ENCODE results near the gene EIF4H. TPM values are rescaled to one million over a fixed set of nuclear protein-coding genes. Genes with fewer than 3 reads are reported as not detected.

The EIF4H gene
- polyA plus RNA-seq, 2 of the 4 experiments (the other 2 are of a cell fraction), result 361 to 364 TPM

DNA sequence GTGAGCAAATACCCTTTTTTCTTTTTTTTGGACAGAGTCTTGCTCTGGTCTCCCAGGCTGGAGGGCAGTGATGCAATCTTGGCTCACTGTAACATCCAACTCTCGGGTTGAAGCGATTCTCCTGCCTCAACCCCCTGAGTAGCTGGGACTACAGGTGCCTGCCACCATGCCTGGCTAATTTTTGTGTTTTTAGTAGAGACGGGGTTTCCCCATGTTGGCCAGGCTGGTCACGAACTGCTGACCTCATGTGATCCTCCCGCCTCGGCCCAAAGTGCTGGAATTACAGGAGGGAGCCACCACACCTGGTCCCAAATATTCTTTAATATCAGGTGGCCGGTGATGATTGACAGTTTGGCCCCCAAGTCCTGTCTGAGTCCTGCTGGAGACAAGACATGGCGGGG lies 42.2 kb downstream of the EIF4H start:
- ChIA-PET CTCF (interaction anchor here (0.6 to 28.4 kb wide), 3 partner anchors 11 to 180 kb away, joined by 3 to 684 read pairs (median 92); partner anchors contain the start of gene EIF4H), POLR2A (no interaction called here)
- FAIRE-seq (no peak), ATAC-seq (no peak), DNase-seq (ENCODE audit: low read depth in 1 of 2, low spot score in 1 of 2) (no peak)
- TF ChIP-seq HDAC2 (IDR thresholded peaks at IDR 0.05), result no peak
- Histone ChIP-seq H3K4me2 (no peak overlapping the region), H3K9me3 (no peaks in the 10 kb centered on the region), H3K4me1 (peaks cover 15% of the 10 kb centered on the region), H3K4me3 (no peak overlapping the region), H3K27ac (no peak overlapping the region)
- 74% methylated on average over 7 of the region's 8 CpGs for WGBS (ENCODE audit: missing lambda C conversion rate)

DNA sequence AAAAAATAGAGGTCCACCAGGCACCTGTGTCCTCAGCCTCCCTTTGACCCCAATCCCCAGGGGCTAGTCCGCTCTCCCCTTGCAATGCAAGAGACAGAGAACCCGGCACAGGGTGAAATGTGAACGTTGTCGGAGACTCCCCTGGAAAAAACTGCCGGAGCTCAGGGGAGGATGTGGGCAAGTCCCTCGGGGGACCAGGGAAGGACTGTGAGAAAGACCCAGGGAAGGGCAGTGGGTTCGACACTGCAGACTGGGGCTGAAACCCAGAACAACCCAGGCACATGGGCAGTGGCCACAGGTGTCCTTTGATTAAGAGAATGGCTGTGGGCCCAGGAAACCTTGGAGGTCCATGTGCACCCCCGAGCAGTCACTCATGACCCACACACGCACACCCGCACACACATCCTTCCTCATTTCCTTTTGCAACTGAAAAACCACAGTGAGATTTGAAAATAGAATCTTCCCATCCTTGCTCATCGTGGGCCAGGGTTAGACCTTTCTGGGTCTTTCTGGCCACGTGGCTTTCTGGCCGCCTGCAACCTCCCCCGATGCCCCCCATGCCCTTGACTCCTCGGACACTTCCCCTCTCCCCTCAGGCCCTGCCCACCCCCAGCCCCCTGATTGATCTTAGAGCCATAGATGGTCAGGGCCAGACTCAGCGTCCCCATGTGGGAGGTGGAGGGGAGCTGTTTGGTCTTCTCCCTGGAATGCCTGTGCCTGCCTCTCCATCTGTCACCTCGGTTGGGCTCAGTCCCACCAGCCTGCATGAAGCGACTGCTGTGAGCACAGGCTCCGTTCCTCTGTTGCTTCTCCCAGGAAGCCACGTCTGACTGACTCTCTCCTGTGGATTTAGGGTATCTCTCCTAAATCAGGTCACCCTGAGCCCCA lies 43.5 kb downstream of the EIF4H start:
- Histone ChIP-seq H3K9me3 (no peaks in the 10 kb centered on the region), H3K4me1 (peaks cover 18% of the 10 kb centered on the region), H3K4me3 (no peak overlapping the region), H3K27ac (no peak overlapping the region), H3K4me2 (no peak overlapping the region)
- WGBS (ENCODE audit: missing lambda C conversion rate), result 81% methylated on average over 18 of the region's 20 CpGs
- TF ChIP-seq ATOH8 (CRISPR knock-in tag; IDR thresholded peaks at IDR 0.05; ENCODE audit: low read depth) (no peak), HEYL (CRISPR knock-in tag; IDR thresholded peaks at IDR 0.05) (no peak), ZFP36 (IDR thresholded peaks at IDR 0.05; ENCODE audit: borderline replicate concordance, partially characterized antibody) (no peak), HOXA7 (CRISPR knock-in tag; IDR thresholded peaks at IDR 0.05) (no peak), KDM1A (IDR thresholded peaks at IDR 0.05; ENCODE audit: low read depth) (no peak), BHLHE40 (IDR thresholded peaks at IDR 0.05; ENCODE audit: low read depth, low read length) (no peak), ZSCAN20 (CRISPR knock-in tag; IDR thresholded peaks at IDR 0.05) (no peak), REST (IDR thresholded peaks at IDR 0.05) (no peak), GATA3 (IDR thresholded peaks at IDR 0.05; ENCODE audit: borderline replicate concordance) (no peak), CBX2 (IDR thresholded peaks at IDR 0.05; ENCODE audit: borderline replicate concordance, low read depth) (no peak), TP53 (CRISPR knock-in tag; IDR thresholded peaks at IDR 0.05) (no peak), ELK1 (IDR thresholded peaks at IDR 0.05; ENCODE audit: low read depth, low read length) (no peak), ESRRA (IDR thresholded peaks at IDR 0.05; ENCODE audit: borderline replicate concordance, low read length) (no peak), CEBPB (IDR thresholded peaks at IDR 0.05) (no peak), CHD4 (IDR thresholded peaks at IDR 0.05; ENCODE audit: borderline replicate concordance) (no peak)
- TF ChIP-seq, protein P1, sequence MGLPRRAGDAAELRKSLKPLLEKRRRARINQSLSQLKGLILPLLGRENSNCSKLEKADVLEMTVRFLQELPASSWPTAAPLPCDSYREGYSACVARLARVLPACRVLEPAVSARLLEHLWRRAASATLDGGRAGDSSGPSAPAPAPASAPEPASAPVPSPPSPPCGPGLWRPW (IDR thresholded peaks at IDR 0.05), result no peak
- TF ChIP-seq, protein P2, sequence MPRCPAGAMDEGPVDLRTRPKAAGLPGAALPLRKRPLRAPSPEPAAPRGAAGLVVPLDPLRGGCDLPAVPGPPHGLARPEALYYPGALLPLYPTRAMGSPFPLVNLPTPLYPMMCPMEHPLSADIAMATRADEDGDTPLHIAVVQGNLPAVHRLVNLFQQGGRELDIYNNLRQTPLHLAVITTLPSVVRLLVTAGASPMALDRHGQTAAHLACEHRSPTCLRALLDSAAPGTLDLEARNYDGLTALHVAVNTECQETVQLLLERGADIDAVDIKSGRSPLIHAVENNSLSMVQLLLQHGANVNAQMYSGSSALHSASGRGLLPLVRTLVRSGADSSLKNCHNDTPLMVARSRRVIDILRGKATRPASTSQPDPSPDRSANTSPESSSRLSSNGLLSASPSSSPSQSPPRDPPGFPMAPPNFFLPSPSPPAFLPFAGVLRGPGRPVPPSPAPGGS (IDR thresholded peaks at IDR 0.05), result no peak
- DNase-seq (ENCODE audit: low read depth in 1 of 2, low spot score in 1 of 2) (no peak), ATAC-seq (no peak), FAIRE-seq (no peak)
- POLR2A ChIA-PET, result interaction anchor here (0.5 kb wide), 1 partner anchor 34 kb away, joined by 5 read pairs; no protein-coding TSS in a partner anchor
- CTCF ChIA-PET, result interaction anchor here (10.7 to 28.4 kb wide), 2 partner anchors 12 to 179 kb away, joined by 92 to 684 read pairs; no protein-coding TSS in a partner anchor
